Activated naive CD8-positive, alpha-beta T cell (primary cell): Measurements from ENCODE around the gene REC8.

Experiments
- H3K27ac Mint-ChIP-seq: one replicate; pipeline ENCODE4 v1.8.0; 2021; ENCODE audit warnings: mixed read lengths
- H3K27me3 Mint-ChIP-seq: one replicate; pipeline ENCODE4 v1.8.0; 2021; ENCODE audit warnings: mixed read lengths
- H3K36me3 Mint-ChIP-seq: one replicate; pipeline ENCODE4 v1.8.0; 2021; ENCODE audit warnings: mixed read lengths
- H3K4me1 Mint-ChIP-seq: one replicate; pipeline ENCODE4 v1.8.0; 2021; ENCODE audit warnings: low read depth, mixed read lengths
- H3K4me3 Mint-ChIP-seq: one replicate; pipeline ENCODE4 v1.8.0; 2021; ENCODE audit warnings: mild to moderate bottlenecking, mixed read lengths
- H3K9me3 Mint-ChIP-seq: one replicate; pipeline ENCODE4 v1.8.0; 2021; ENCODE audit warnings: low read depth, mixed read lengths

The REC8 gene

DNA sequence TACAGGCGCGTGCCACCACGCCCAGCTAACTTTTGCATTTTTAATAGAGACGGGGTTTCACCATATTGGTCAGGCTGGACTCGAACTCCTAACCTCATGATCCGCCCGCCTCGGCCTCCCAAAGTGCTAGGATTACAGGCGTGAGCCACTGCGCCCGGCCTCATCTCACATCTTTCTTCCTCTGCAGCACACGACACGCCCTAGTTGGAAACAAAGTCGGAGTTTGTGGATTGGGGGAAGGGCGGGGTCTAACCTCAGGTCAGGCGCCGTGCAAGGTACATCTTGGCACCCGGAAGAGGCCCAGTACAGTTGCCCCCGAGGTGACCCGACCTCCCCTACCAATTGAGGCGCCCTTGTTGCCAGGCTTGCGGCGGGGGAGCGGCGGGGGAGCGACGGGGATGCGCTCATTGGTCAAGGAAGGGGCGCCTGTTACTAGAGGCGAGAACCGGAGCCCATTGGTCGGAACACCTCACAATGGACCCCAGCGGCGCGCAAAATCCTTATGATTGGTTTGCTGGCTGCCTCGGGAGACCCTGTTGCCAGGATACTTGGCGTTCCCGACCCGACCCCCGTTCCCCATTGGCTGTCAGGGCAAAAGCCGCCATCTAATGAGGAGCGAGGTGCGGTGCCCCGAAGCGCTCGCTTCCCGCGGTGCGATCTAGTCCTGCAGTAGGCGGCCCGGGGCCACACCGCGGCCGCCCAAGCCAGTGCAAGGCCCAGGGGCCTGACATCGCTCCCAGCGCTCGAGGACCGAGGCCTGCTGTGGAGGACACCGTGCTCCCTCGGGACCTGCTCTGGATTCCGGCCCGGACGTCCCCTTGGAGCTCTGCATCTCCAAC lies at the start of gene REC8:
TSS of gene REC8 (plus strand) at position 659 of the 839 bp plus-strand sequence. CDS start 473 bp downstream, outside the sequence.
- Mint-ChIP-seq H3K27me3 (no peaks in the 10 kb centered on the region), H3K9me3 (no peaks in the 10 kb centered on the region), H3K27ac (peak within 1 kb of the TSS; percentile 70), H3K4me1 (peaks cover 25% of the 10 kb centered on the region), H3K36me3 (peaks cover 5% of the 10 kb centered on the region), H3K4me3 (peak within 1 kb of the TSS; percentile 83)

- Mint-ChIP-seq H3K4me1 (peaks cover 1% of the 10 kb centered on the region), H3K9me3 (no peaks in the 10 kb centered on the region), H3K36me3 (peaks cover 3% of the 10 kb centered on the region)
These were observed 49.5 kb upstream of the REC8 start for GRCh38 chr14:24122416-24122815.

GRCh38 chr14:24122898-24123297 lies 49.0 kb upstream of the REC8 start:
- H3K27ac Mint-ChIP-seq, result no peak overlapping the region
- H3K4me1 Mint-ChIP-seq, result peaks cover 1% of the 10 kb centered on the region
- H3K4me3 Mint-ChIP-seq, result no peak overlapping the region
- H3K27me3 Mint-ChIP-seq, result no peaks in the 10 kb centered on the region
- H3K9me3 Mint-ChIP-seq, result no peaks in the 10 kb centered on the region
- peaks cover 3% of the 10 kb centered on the region for H3K36me3 Mint-ChIP-seq

More at GRCh38 chr14:24122416-24122815, 49.5 kb upstream of the REC8 start:
- no peak overlapping the region for H3K27ac Mint-ChIP-seq
- H3K27me3 Mint-ChIP-seq, result no peaks in the 10 kb centered on the region
- H3K4me3 Mint-ChIP-seq, result no peak overlapping the region

GRCh38 chr14:24123424-24124417 lies 48.2 kb upstream of the REC8 start:
- H3K9me3 Mint-ChIP-seq, result no peaks in the 10 kb centered on the region
- H3K4me1 Mint-ChIP-seq, result peaks cover 2% of the 10 kb centered on the region
- no peak overlapping the region for H3K4me3 Mint-ChIP-seq
- no peaks in the 10 kb centered on the region for H3K27me3 Mint-ChIP-seq
- peak overlapping the region; percentile 11 for H3K27ac Mint-ChIP-seq
- no peaks in the 10 kb centered on the region for H3K36me3 Mint-ChIP-seq

DNA sequence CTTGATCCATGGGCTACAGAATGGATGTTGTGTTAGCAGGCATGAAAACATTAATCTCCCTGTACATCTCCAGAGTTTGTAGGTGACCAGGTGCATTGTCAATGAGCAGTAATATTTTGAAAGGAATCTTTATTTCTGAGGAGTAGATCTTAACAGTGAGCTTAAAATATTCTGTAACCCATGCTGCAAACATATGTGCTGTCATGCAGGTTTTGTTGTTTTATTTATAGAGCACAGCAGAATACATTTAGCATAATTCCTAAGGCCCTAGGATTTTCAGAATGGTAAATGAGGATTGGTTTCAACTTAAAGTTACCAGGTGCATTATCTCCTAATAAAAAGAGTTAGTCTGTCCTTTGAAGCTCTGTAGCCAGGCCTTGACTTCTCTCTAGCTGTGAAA lies 44.9 kb upstream of the REC8 start:
- H3K9me3 Mint-ChIP-seq, result no peaks in the 10 kb centered on the region
- H3K4me3 Mint-ChIP-seq, result no peak overlapping the region
- H3K36me3 Mint-ChIP-seq, result no peaks in the 10 kb centered on the region
- H3K27ac Mint-ChIP-seq, result no peak overlapping the region
- peaks cover 10% of the 10 kb centered on the region for H3K4me1 Mint-ChIP-seq
- no peaks in the 10 kb centered on the region for H3K27me3 Mint-ChIP-seq

- H3K36me3 Mint-ChIP-seq, result no peaks in the 10 kb centered on the region
- peaks cover 15% of the 10 kb centered on the region for H3K4me1 Mint-ChIP-seq
- H3K4me3 Mint-ChIP-seq, result no peak overlapping the region
- no peaks in the 10 kb centered on the region for H3K9me3 Mint-ChIP-seq
- H3K27me3 Mint-ChIP-seq, result no peaks in the 10 kb centered on the region
- no peak overlapping the region for H3K27ac Mint-ChIP-seq
These were observed 44.2 kb upstream of the REC8 start for GRCh38 chr14:24127673-24128072.

GRCh38 chr14:24129410-24129998 lies 42.4 kb upstream of the REC8 start:
- H3K27ac Mint-ChIP-seq, result no peak overlapping the region
- H3K4me3 Mint-ChIP-seq, result no peak overlapping the region
- H3K4me1 Mint-ChIP-seq, result peaks cover 22% of the 10 kb centered on the region
- H3K9me3 Mint-ChIP-seq, result no peaks in the 10 kb centered on the region
- H3K27me3 Mint-ChIP-seq, result no peaks in the 10 kb centered on the region
- H3K36me3 Mint-ChIP-seq, result no peaks in the 10 kb centered on the region

- H3K4me3 Mint-ChIP-seq, result no peak within 1 kb of the TSS
- peaks cover 26% of the 10 kb centered on the region for H3K4me1 Mint-ChIP-seq
- H3K27ac Mint-ChIP-seq, result peak within 1 kb of the TSS; percentile 80
- H3K27me3 Mint-ChIP-seq, result no peaks in the 10 kb centered on the region
- H3K36me3 Mint-ChIP-seq, result no peaks in the 10 kb centered on the region
- H3K9me3 Mint-ChIP-seq, result no peaks in the 10 kb centered on the region
These were observed 41.5 kb upstream of the REC8 start, which contains the start of gene FITM1 for GRCh38 chr14:24130380-24130716. TSS of gene FITM1 (plus strand) at chr14:24130659. CDS start at chr14:24131564, 905 bp downstream.

DNA sequence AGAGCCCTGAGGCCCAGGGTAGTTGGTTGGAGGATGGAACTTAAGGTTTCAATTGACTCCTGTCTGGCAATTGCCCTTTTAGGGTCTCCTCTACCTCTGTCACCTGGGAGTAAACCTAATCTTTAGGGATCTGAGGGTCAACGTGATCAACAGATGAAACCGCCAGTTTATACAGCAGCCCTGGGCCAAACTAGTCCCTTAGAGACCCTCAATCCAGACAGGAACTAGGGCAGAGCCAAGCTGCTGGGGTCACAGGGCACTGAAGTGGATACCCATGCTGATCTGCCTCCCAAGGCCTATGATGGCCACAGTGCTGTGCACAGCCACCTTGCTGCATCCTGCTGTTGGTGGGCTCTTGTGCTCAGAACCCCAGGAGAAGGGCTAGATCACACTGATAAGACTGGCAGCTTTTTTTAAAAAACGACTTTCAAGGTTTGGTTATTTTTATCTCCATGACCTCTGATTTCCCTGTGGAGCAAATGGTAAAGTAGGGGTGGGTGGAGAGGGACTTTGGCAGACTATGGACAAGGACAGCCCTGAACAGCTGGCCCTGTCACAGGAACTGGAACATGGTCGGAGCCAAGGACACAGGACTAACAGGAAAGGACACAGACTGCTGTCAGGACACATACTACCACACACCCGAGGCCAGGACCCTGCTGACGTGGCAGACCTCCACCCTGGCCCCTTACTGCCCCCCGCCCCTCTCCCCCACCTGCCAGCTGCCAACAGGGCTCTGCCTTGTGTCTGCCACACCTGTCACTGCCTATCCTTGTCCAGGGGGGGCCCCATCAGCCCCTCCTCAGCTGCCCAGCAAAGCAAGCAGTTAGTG lies 40.9 kb upstream of the REC8 start:
- no peaks in the 10 kb centered on the region for H3K36me3 Mint-ChIP-seq
- H3K9me3 Mint-ChIP-seq, result no peaks in the 10 kb centered on the region
- H3K27ac Mint-ChIP-seq, result peak overlapping the region; percentile 80
- H3K4me1 Mint-ChIP-seq, result peaks cover 28% of the 10 kb centered on the region
- H3K27me3 Mint-ChIP-seq, result no peaks in the 10 kb centered on the region
- no peak overlapping the region for H3K4me3 Mint-ChIP-seq

GRCh38 chr14:24131549-24131966 lies 40.3 kb upstream of the REC8 start:
- Mint-ChIP-seq H3K27ac (peak overlapping the region; percentile 89), H3K4me3 (no peak overlapping the region), H3K4me1 (peaks cover 29% of the 10 kb centered on the region), H3K36me3 (no peaks in the 10 kb centered on the region), H3K9me3 (no peaks in the 10 kb centered on the region), H3K27me3 (no peaks in the 10 kb centered on the region)

DNA sequence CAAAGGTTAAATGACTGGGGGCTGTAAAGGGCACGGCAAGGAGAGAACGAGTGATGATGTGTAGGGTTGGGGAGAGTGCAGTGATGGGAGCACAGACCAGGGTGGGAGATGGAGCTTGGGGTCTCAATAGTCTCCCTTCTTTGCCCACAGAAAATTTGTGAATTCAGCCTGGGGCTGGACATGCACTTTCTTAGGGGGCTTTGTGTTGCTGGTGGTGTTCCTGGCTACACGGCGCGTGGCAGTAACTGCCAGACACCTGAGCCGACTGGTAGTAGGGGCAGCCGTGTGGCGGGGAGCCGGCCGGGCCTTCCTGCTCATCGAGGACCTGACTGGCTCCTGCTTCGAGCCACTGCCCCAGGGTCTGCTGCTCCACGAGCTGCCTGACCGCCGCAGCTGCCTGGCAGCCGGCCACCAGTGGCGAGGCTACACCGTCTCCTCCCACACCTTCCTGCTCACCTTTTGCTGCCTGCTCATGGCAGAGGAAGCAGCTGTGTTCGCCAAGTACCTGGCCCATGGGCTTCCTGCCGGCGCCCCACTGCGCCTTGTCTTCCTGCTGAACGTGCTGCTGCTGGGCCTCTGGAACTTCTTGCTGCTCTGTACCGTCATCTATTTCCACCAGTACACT lies 39.7 kb upstream of the REC8 start:
- Mint-ChIP-seq H3K36me3 (peaks cover 5% of the 10 kb centered on the region), H3K4me1 (peaks cover 35% of the 10 kb centered on the region), H3K4me3 (peak overlapping the region; percentile 42), H3K27me3 (no peaks in the 10 kb centered on the region), H3K27ac (peak overlapping the region; percentile 89), H3K9me3 (no peaks in the 10 kb centered on the region)

DNA sequence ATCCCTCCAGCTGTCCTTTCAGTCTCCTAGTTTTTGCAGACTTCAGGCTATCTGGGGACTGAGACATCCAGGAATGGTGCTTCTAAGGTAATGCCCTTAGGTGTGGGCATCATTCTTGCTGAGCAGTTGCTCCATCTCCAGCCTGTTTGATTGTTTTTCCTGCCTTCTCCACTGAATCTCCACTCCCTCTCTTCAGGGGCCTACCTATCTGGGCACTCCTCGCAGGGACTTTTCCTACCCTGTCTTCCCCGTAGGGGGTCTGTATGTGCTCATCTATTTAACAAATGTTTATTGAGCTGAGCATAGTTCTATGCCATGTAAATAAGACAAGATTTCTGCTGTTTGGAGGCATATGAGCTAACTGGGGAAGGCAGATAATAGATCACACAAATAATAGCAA lies 38.9 kb upstream of the REC8 start:
- no peaks in the 10 kb centered on the region for H3K27me3 Mint-ChIP-seq
- H3K36me3 Mint-ChIP-seq, result peaks cover 6% of the 10 kb centered on the region
- H3K9me3 Mint-ChIP-seq, result no peaks in the 10 kb centered on the region
- peak overlapping the region; percentile 89 for H3K27ac Mint-ChIP-seq
- peak overlapping the region; percentile 42 for H3K4me3 Mint-ChIP-seq
- peaks cover 38% of the 10 kb centered on the region for H3K4me1 Mint-ChIP-seq

DNA sequence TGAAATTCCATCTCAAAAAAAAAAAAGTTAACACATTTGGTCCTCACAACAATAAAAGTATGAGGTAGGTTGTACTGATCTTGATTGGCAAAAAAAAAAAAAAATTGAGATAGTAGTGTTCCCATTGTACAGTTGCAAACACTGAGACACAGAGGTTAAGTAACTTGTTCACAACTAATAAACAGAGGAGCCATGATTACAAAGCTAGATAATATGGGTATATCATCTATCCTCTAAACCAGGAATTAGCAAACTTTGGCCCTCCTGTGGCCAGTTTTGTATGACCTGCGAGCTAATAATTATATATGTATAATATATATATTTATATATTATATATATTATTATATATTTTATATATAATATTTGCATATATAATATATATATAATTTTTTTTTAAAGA lies 38.1 kb upstream of the REC8 start:
- Mint-ChIP-seq H3K27ac (no peak overlapping the region), H3K27me3 (no peaks in the 10 kb centered on the region), H3K4me3 (no peak overlapping the region), H3K36me3 (peaks cover 9% of the 10 kb centered on the region), H3K9me3 (no peaks in the 10 kb centered on the region), H3K4me1 (peaks cover 45% of the 10 kb centered on the region)

DNA sequence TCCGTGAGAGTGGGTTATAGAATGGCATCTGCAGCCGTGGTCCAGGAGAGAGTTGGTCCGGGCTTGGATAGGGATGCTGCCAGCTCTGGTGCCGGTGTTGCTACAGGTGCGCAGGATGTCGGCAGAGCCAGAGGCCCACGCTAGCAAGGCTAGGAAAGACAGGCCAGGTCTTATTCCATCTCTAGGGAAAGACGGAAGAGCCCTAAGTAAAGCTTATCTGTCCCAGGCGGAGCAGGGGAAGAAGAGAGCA lies 36.4 kb upstream of the REC8 start:
- Mint-ChIP-seq H3K4me1 (peaks cover 59% of the 10 kb centered on the region), H3K27me3 (no peaks in the 10 kb centered on the region), H3K36me3 (peaks cover 9% of the 10 kb centered on the region), H3K27ac (peak overlapping the region; percentile 91), H3K9me3 (no peaks in the 10 kb centered on the region), H3K4me3 (peak overlapping the region; percentile 96)
